Measurements from ENCODE around the gene SPRR2B.
"Not testable (repeated sequence)": the region's sequence is repeated elsewhere in the genome, so short reads cannot be mapped to it uniquely, and the experiment has no call there.

DNA sequence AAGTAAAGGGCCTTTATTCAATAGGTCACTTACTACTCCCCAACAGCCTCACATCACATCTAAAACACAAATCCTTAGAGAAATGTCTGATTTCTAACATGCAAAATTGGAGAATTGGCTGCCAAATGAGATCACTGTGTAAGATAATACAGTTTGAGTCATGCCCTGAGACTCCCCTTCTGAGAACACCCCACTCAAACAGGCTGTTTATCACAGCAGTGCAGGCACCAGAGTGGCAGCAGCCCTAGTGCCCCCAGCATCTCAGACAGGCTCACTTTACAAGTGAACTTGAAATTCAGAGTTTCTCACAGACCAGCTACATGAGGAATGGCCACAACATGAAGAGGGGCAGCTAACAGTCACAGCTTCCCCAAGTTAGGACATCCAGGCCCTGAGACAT is 43.9 kb upstream of the SPRR2B start:
- TF ChIP-seq POLR2A, CTCF (IDR thresholded peaks at IDR 0.05): not testable (repeated sequence)

Data from thyroid gland (tissue), 4 donors.